Adrenal gland (tissue), 5 donors: ENCODE measurements around the gene PPP1R14D.

Experiments used
- POLR2A ChIP-seq, 2 donors: fragments of 450-650 bp; IDR thresholded peaks; one replicate each; pipeline ENCODE4 v1.6.1; 2017; ENCODE audit warnings: antibody characterized with exemption in 2 of 2, mild to moderate bottlenecking in 2 of 2, moderate library complexity in 1 of 2
- TF ChIP-seq, protein P1 (sequence below), 6 experiments: fragments of 450-650 bp in 4 of 6; fragments of 200-600 bp in 2 of 6; sonication (generic) in 1 of 6; IDR thresholded peaks; 1 replicate in 5 of 6; 2 replicates in 1 of 6; pipeline versions ENCODE4 v1.5.1 to v1.8.0; 2016 to 2021; ENCODE audit warnings: antibody characterized with exemption in 6 of 6, mild to moderate bottlenecking in 2 of 6, moderate library complexity in 1 of 6
- donor health status: DM: no; HTN: no; CAD: no.

- TF ChIP-seq POLR2A (IDR thresholded peaks at IDR 0.05), result no peak
- TF ChIP-seq, protein P1, sequence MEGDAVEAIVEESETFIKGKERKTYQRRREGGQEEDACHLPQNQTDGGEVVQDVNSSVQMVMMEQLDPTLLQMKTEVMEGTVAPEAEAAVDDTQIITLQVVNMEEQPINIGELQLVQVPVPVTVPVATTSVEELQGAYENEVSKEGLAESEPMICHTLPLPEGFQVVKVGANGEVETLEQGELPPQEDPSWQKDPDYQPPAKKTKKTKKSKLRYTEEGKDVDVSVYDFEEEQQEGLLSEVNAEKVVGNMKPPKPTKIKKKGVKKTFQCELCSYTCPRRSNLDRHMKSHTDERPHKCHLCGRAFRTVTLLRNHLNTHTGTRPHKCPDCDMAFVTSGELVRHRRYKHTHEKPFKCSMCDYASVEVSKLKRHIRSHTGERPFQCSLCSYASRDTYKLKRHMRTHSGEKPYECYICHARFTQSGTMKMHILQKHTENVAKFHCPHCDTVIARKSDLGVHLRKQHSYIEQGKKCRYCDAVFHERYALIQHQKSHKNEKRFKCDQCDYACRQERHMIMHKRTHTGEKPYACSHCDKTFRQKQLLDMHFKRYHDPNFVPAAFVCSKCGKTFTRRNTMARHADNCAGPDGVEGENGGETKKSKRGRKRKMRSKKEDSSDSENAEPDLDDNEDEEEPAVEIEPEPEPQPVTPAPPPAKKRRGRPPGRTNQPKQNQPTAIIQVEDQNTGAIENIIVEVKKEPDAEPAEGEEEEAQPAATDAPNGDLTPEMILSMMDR (IDR thresholded peaks at IDR 0.05), result no peak
These were observed 18.3 kb upstream of the PPP1R14D start for GRCh38 chr15:40846841-40847222.
